GM12865 (cell line): Measurements from ENCODE around the gene BASP1.
A peak's percentile ranks its signal among the peaks of the same experiment; 100 is the strongest.

ENCODE experiments used
- DNase-seq: peaks from one replicate; pipeline ENCODE4 v3.0.0; 2010; ENCODE audit warnings: low read depth
- H3K4me3 ChIP-seq: 2 replicates; pipeline ENCODE4 v1.5.1; 2011; ENCODE audit warnings: mild to moderate bottlenecking, low read depth, low read length, control low read depth
- CTCF ChIP-seq: IDR thresholded peaks from 2 replicates; pipeline ENCODE4 v1.5.1; 2011; ENCODE audit warnings: low read length, control low read depth, low read depth, inconsistent platforms; ENCODE audit not compliant: insufficient read depth; ENCODE audit errors: missing control alignments

BASP1 gene

GRCh38 chr5:17282283-17283120, 65.1 kb downstream of the BASP1 start:
- no peak overlapping the region for H3K4me3 ChIP-seq
- peak; percentile 94 for DNase-seq
- TF ChIP-seq CTCF: no peak

GRCh38 chr5:17283121-17283415, 65.6 kb downstream of the BASP1 start:
- no peak for TF ChIP-seq CTCF
- no peak overlapping the region for H3K4me3 ChIP-seq
- no peak for DNase-seq

GRCh38 chr5:17287501-17288155, 70.2 kb downstream of the BASP1 start:
- no peak for TF ChIP-seq CTCF
- no peak for DNase-seq
- no peak overlapping the region for H3K4me3 ChIP-seq

GRCh38 chr5:17288570-17288969, 71.1 kb downstream of the BASP1 start:
- no peak for DNase-seq
- H3K4me3 ChIP-seq: no peak overlapping the region
- no peak for TF ChIP-seq CTCF

GRCh38 chr5:17289681-17290539, 72.5 kb downstream of the BASP1 start:
- H3K4me3 ChIP-seq: no peak overlapping the region
- TF ChIP-seq CTCF: no peak
- no peak for DNase-seq

GRCh38 chr5:17290540-17290974, 73.1 kb downstream of the BASP1 start:
- H3K4me3 ChIP-seq: no peak overlapping the region
- DNase-seq: no peak
- no peak for TF ChIP-seq CTCF
